Trophoblast cell (in vitro differentiated cells and primary cell): ENCODE measurements around the gene PTK6.
"Not testable (repeated sequence)": the region's sequence is repeated elsewhere in the genome, so short reads cannot be mapped to it uniquely, and the experiment has no call there.

Experiments used
- DNase-seq, 2 donors: peaks; one replicate each; pipeline ENCODE4 v3.0.0-alpha.2; 2016
- H2AFZ ChIP-seq: 2 replicates; pipeline ENCODE4 v1.6.1; 2013; ENCODE audit warnings: low read length, moderate library complexity, mild to moderate bottlenecking; ENCODE audit not compliant: insufficient read depth, poor library complexity
- H2AK5ac ChIP-seq: 2 replicates; pipeline ENCODE4 v1.6.1; 2013; ENCODE audit warnings: mild to moderate bottlenecking, low read length
- H2BK120ac ChIP-seq: 2 replicates; pipeline ENCODE4 v1.6.1; 2013; ENCODE audit warnings: low read length, mild to moderate bottlenecking, moderate library complexity; ENCODE audit not compliant: insufficient read depth, poor library complexity
- H2BK12ac ChIP-seq: 2 replicates; pipeline ENCODE4 v1.6.1; 2013; ENCODE audit warnings: mild to moderate bottlenecking, low read length, moderate library complexity
- H2BK5ac ChIP-seq: 2 replicates; pipeline ENCODE4 v1.6.1; 2013; ENCODE audit warnings: low read length, low read depth, moderate library complexity, mild to moderate bottlenecking; ENCODE audit not compliant: poor library complexity
- H3K14ac ChIP-seq: 2 replicates; pipeline ENCODE4 v1.6.1; 2013; ENCODE audit warnings: mild to moderate bottlenecking, low read length
- H3K18ac ChIP-seq: 2 replicates; pipeline ENCODE4 v1.6.1; 2013; ENCODE audit warnings: mild to moderate bottlenecking, low read length
- H3K23ac ChIP-seq: 2 replicates; pipeline ENCODE4 v1.6.1; 2013; ENCODE audit warnings: low read length
- H3K27ac ChIP-seq: 2 replicates; pipeline ENCODE4 v1.5.1; 2013; ENCODE audit warnings: low read depth, mild to moderate bottlenecking, inconsistent platforms, low read length, moderate library complexity
- H3K27me3 ChIP-seq: 2 replicates; pipeline ENCODE4 v1.6.1; 2013; ENCODE audit warnings: inconsistent platforms, mild to moderate bottlenecking, low read length, moderate library complexity; ENCODE audit not compliant: insufficient read depth
- H3K36me3 ChIP-seq, 2 experiments: 1 replicate in 1 of 2; 2 replicates in 1 of 2; pipeline ENCODE4 v1.6.1; 2013; ENCODE audit warnings: low read length in 2 of 2, mild to moderate bottlenecking in 2 of 2, moderate library complexity in 1 of 2; ENCODE audit not compliant: insufficient read depth in 2 of 2, control insufficient read depth in 1 of 2
- H3K4ac ChIP-seq: 2 replicates; pipeline ENCODE4 v1.6.1; 2013; ENCODE audit warnings: low read depth, mild to moderate bottlenecking, low read length, moderate library complexity
- H3K4me1 ChIP-seq, 2 experiments: 1 replicate in 1 of 2; 2 replicates in 1 of 2; pipeline ENCODE4 v1.6.1; 2013; ENCODE audit warnings: low read length in 2 of 2, mild to moderate bottlenecking in 2 of 2, moderate library complexity in 1 of 2; ENCODE audit not compliant: insufficient read depth in 2 of 2, control insufficient read depth in 1 of 2
- H3K4me2 ChIP-seq: 2 replicates; pipeline ENCODE4 v1.6.1; 2013; ENCODE audit warnings: inconsistent platforms, mild to moderate bottlenecking, low read length, moderate library complexity
- H3K4me3 ChIP-seq: 2 replicates; pipeline ENCODE4 v1.5.1; 2013; ENCODE audit warnings: mild to moderate bottlenecking, low read depth, low read length, inconsistent platforms
- H3K79me1 ChIP-seq: one replicate; pipeline ENCODE4 v1.6.1; 2013; ENCODE audit warnings: low read length
- H3K79me2 ChIP-seq: 2 replicates; pipeline ENCODE4 v1.6.1; 2013; ENCODE audit warnings: low read length, mild to moderate bottlenecking; ENCODE audit not compliant: control insufficient read depth, insufficient read depth, poor library complexity
- H3K9ac ChIP-seq: 2 replicates; pipeline ENCODE4 v1.6.1; 2013; ENCODE audit warnings: mild to moderate bottlenecking, low read length
- H3K9me3 ChIP-seq: 2 replicates; pipeline ENCODE4 v1.6.1; 2013; ENCODE audit warnings: low read depth, mild to moderate bottlenecking, control low read depth, inconsistent platforms, low read length; ENCODE audit not compliant: insufficient read depth
- H4K12ac ChIP-seq: 2 replicates; pipeline ENCODE4 v1.6.1; 2013; ENCODE audit warnings: low read depth, mild to moderate bottlenecking, low read length, moderate library complexity
- H4K8ac ChIP-seq: 2 replicates; pipeline ENCODE4 v1.6.1; 2013; ENCODE audit warnings: low read depth, mild to moderate bottlenecking, low read length, moderate library complexity
- H4K91ac ChIP-seq: one replicate; pipeline ENCODE4 v1.6.1; 2013; ENCODE audit warnings: low read depth, mild to moderate bottlenecking, low read length, moderate library complexity
- WGBS: extraction: QIAGEN DNeasy Blood & Tissue Kit; methylation state at CpG from one replicate; pipeline ENCODE4 v1.1.7; 2013; ENCODE audit warnings: missing lambda C conversion rate; ENCODE audit not compliant: insufficient read length, insufficient coverage; ENCODE audit errors: extremely low coverage; 5-methylcytosine and 5-hydroxymethylcytosine counted together

Gene PTK6

DNA sequence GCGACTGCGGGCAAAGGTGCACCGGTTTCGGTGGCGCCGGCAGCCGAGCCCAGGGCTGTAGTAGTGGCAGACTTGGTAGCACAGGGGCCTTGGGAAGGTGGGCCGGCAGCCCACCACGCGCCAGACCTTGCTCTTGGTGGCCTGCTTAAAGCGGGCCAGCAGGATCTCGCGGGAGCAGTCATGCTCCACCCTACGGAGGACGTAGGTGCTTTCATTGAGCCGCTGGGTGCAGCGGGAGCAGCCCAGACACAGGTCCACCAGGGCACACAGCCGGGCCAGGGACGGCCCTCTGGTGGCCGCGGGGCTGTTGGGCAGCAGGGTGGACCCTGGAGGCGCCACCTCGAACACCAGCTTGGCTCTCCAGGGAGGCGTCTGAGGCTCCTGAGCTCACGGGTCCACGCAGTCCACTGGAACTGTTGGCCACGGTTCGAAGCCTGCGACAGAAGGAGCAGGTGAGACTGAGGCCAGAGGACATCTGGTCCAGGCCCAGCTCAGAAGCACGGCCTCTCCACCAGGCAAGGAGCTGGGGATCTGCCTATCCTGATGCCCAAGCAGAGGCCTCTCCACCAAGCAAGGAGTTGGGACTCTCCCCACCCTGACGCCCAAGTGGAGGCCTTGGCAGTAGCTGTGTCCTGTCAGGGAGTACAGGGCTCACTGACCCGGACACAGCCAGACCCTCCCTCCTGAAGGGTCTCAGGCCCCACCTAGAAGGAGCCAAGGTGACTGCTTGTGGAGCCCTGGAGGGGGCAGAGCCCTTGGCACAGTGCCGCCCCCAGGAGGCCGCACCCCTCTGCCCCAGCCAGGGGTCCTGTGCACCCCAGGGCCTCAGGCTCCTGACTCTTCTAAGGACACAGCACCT, 35.8 kb upstream of the PTK6 start:
- Histone ChIP-seq H3K4ac (no peak overlapping the region), H2BK5ac (no peak overlapping the region), H3K9ac (no peak overlapping the region), H2AK5ac (no peak overlapping the region), H2BK120ac (no peak overlapping the region), H4K91ac (no peak overlapping the region), H3K4me1 (peaks cover 3 to 12% of the 10 kb centered on the region in 2 experiments), H2AFZ (no peak overlapping the region), H3K79me2 (peaks cover 3% of the 10 kb centered on the region), H3K36me3 (peaks cover 0 to 8% of the 10 kb centered on the region in 2 experiments), H2BK12ac (no peak overlapping the region), H3K79me1 (peaks cover 8% of the 10 kb centered on the region), H3K4me3 (no peak overlapping the region), H3K4me2 (peak overlapping the region; percentile 99), H3K9me3 (no peaks in the 10 kb centered on the region), H3K14ac (no peak overlapping the region), H4K8ac (no peak overlapping the region), H3K23ac (no peak overlapping the region), H3K27ac (no peak overlapping the region), H3K18ac (no peak overlapping the region), H4K12ac (no peak overlapping the region), H3K27me3 (no peaks in the 10 kb centered on the region)
- WGBS = no CpG with 5 or more reads among the region's 34 CpGs
- DNase-seq = peak in 1 of 2 donors; percentile 29

DNA sequence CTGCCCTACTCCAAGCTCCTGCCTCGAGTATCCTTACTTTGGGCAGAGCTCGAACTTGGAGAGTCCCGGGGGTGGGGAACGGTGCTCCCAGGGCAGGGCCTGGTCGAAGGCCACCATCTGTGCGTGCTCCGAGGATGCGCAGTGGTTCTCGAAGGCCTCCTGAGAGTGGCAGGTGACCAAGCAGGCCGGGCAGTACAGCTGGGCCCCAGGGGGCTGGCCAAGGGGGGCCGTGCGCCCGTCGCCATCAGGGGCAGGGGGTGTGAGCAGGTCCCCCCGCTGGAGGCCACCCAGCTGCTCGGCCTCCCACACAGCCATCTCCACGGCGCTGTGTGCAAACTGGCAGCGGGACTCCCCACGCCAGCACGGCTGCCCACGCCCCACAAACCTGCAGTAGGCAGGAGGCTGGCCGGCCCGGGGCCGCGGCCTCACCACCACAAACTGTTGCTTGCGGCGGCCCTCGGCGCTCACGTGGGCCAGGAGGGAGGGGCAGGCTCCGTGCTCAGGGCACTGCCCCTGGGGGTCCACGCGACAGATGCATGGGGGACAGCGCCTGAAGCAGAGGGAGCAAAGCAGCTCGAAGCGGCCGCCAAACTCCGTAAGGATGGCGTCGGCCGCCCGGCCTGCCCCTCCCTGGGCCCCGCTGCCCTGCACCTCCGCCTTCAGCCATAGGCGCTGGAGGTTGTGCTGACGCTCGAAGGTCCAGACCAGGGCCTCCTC, 35.1 kb upstream of the PTK6 start:
- H3K79me2 ChIP-seq = peaks cover 3% of the 10 kb centered on the region
- H3K4me2 ChIP-seq = no peak overlapping the region
- H3K18ac ChIP-seq = no peak overlapping the region
- peaks cover under 1% of the 10 kb centered on the region for H3K9me3 ChIP-seq
- peaks cover 3 to 12% of the 10 kb centered on the region in 2 experiments for H3K4me1 ChIP-seq
- no peak overlapping the region for H3K14ac ChIP-seq
- H3K36me3 ChIP-seq = peaks cover 0 to 9% of the 10 kb centered on the region in 2 experiments
- H4K8ac ChIP-seq = no peak overlapping the region
- H4K12ac ChIP-seq = no peak overlapping the region
- no peak for DNase-seq
- H3K23ac ChIP-seq = no peak overlapping the region
- H3K79me1 ChIP-seq = peaks cover 8% of the 10 kb centered on the region
- no peak overlapping the region for H2BK120ac ChIP-seq
- H2BK12ac ChIP-seq = no peak overlapping the region
- H2BK5ac ChIP-seq = no peak overlapping the region
- H3K9ac ChIP-seq = no peak overlapping the region
- no peak overlapping the region for H3K27ac ChIP-seq
- no peaks in the 10 kb centered on the region for H3K27me3 ChIP-seq
- no peak overlapping the region for H3K4ac ChIP-seq
- no peak overlapping the region for H2AK5ac ChIP-seq
- H4K91ac ChIP-seq = no peak overlapping the region
- no CpG with 5 or more reads among the region's 48 CpGs for WGBS
- H2AFZ ChIP-seq = no peak overlapping the region
- H3K4me3 ChIP-seq = no peak overlapping the region

DNA sequence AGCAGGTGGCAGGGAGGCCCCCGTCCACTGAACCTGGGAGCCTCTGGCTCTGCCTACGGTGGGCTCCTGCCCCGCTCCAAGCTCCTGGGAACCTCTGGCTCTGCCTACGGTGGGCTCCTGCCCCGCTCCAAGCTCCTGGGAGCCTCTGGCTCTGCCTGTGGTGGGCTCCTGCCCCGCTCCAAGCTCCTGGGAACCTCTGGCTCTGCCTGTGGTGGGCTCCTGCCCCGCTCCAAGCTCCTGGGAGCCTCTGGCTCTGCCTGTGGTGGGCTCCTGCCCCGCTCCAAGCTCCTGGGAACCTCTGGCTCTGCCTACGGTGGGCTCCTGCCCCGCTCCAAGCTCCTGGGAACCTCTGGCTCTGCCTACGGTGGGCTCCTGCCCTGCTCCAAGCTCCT, 33.9 kb upstream of the PTK6 start:
- H3K79me1 ChIP-seq, H4K8ac ChIP-seq, H3K4me3 ChIP-seq, H4K12ac ChIP-seq, H4K91ac ChIP-seq, H3K9ac ChIP-seq, H3K14ac ChIP-seq, H2BK12ac ChIP-seq, H2AK5ac ChIP-seq, H3K23ac ChIP-seq, H2AFZ ChIP-seq, H3K4me2 ChIP-seq, H2BK120ac ChIP-seq, H3K79me2 ChIP-seq, H3K27ac ChIP-seq, H3K27me3 ChIP-seq, H3K9me3 ChIP-seq, H2BK5ac ChIP-seq, DNase-seq, H3K4ac ChIP-seq, H3K18ac ChIP-seq: not testable (repeated sequence)
- Histone ChIP-seq H3K36me3 (peaks cover under 1 to 14% of the 10 kb centered on the region in 2 experiments), H3K4me1 (peaks cover 3 to 12% of the 10 kb centered on the region in 2 experiments)
- WGBS = no CpG with 5 or more reads among the region's 11 CpGs

DNA sequence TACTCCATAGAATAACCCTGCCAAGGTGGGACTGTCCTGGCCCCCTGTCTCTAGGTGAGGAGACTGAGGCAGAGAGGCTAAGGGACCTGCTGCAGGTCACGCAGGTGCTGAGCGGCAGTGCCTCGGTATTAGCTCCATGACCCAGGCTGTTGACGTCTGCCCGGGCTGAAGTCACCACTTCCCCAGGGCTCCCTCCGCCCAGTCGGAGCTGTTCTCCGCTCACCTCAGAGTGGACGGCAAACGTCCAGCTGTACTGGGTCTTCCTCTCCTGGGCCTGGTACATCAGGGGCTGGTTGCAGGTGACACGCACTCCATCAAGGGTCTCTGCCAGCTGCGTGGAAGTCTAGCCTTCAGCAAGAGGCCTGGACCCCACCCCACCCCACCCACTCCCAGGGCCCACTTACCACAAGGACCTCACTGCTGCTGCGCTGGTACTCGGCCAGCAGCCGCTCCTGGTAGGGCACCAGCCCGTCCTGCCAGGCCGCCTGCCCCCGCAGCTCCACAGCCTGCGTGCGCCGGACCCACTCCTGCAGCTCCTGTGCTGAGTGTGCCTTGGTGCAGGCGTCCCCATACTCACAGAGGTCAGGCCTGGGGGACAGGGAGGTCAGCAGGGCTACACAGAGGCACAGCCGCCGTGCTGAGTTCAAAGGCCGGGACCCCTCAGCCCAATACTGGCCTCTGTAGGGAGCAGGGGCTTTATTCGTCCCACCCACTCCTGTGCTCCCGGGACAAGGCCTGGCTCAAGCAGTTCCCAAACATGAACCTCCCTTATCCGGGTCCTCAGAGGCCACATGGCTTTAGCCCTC, 33.3 kb upstream of the PTK6 start:
- no peak overlapping the region for H3K9ac ChIP-seq
- H3K4ac ChIP-seq = no peak overlapping the region

More for the DNA sequence above, 33.3 kb upstream of the PTK6 start:
- H3K14ac ChIP-seq = no peak overlapping the region
- no peak overlapping the region for H4K12ac ChIP-seq
- no peak overlapping the region for H2AK5ac ChIP-seq
- no peak overlapping the region for H3K4me3 ChIP-seq
- H3K18ac ChIP-seq = no peak overlapping the region
- H2BK5ac ChIP-seq = no peak overlapping the region
- peaks cover 8% of the 10 kb centered on the region for H3K79me1 ChIP-seq
- H3K4me1 ChIP-seq = peaks cover 3 to 12% of the 10 kb centered on the region in 2 experiments
- no peak for DNase-seq
- no peak overlapping the region for H3K23ac ChIP-seq
- H3K79me2 ChIP-seq = peaks cover 3% of the 10 kb centered on the region
- no CpG with 5 or more reads among the region's 28 CpGs for WGBS
- no peak overlapping the region for H2AFZ ChIP-seq
- no peak overlapping the region for H3K27ac ChIP-seq
- peaks cover 1% of the 10 kb centered on the region for H3K9me3 ChIP-seq
- no peak overlapping the region for H3K4me2 ChIP-seq
- no peak overlapping the region for H4K8ac ChIP-seq
- no peak overlapping the region for H4K91ac ChIP-seq
- H2BK12ac ChIP-seq = no peak overlapping the region
- H3K36me3 ChIP-seq = peaks cover 2 to 14% of the 10 kb centered on the region in 2 experiments
- no peak overlapping the region for H2BK120ac ChIP-seq
- no peaks in the 10 kb centered on the region for H3K27me3 ChIP-seq
